Measurements from ENCODE around the gene SNTG2. TPM values are rescaled to one million over a fixed set of nuclear protein-coding genes. Genes with fewer than 3 reads are reported as not detected.

The SNTG2 gene
- total RNA-seq, 1 donor from 2014 or later: 7.7 TPM

GRCh38 chr2:1068822-1069221 is 118.2 kb downstream of the SNTG2 start:
- no peak for TF ChIP-seq CTCF (IDR thresholded peaks at IDR 0.05; ENCODE audit: partially characterized antibody, unreplicated experiment)
- H3K4me1 Mint-ChIP-seq (ENCODE audit: low read depth, unreplicated experiment): peaks cover 12% of the 10 kb centered on the region

GRCh38 chr2:1069847-1070246 is 119.2 kb downstream of the SNTG2 start:
- H3K4me3 Mint-ChIP-seq (ENCODE audit: unreplicated experiment): no peak overlapping the region
- no peaks in the 10 kb centered on the region for H3K9me3 Mint-ChIP-seq (ENCODE audit: unreplicated experiment)
- no peaks in the 10 kb centered on the region for H3K27me3 Mint-ChIP-seq (ENCODE audit: unreplicated experiment)
- H3K4me1 Mint-ChIP-seq (ENCODE audit: low read depth, unreplicated experiment): peaks cover 13% of the 10 kb centered on the region
- peak overlapping the region; percentile 28 for H3K27ac Mint-ChIP-seq (ENCODE audit: unreplicated experiment)
- no peak for TF ChIP-seq CTCF (IDR thresholded peaks at IDR 0.05; ENCODE audit: partially characterized antibody, unreplicated experiment)
- DNase-seq: peak; percentile 18
- peaks cover 4% of the 10 kb centered on the region for H3K36me3 Mint-ChIP-seq (ENCODE audit: unreplicated experiment)

More at GRCh38 chr2:1068822-1069221, 118.2 kb downstream of the SNTG2 start:
- no peaks in the 10 kb centered on the region for H3K9me3 Mint-ChIP-seq (ENCODE audit: unreplicated experiment)
- H3K27ac Mint-ChIP-seq (ENCODE audit: unreplicated experiment): no peak overlapping the region
- H3K36me3 Mint-ChIP-seq (ENCODE audit: unreplicated experiment): peaks cover 4% of the 10 kb centered on the region
- H3K4me3 Mint-ChIP-seq (ENCODE audit: unreplicated experiment): no peak overlapping the region
- no peak for DNase-seq
- no peaks in the 10 kb centered on the region for H3K27me3 Mint-ChIP-seq (ENCODE audit: unreplicated experiment)

- no peak for DNase-seq
- Mint-ChIP-seq H3K36me3 (ENCODE audit: unreplicated experiment) (peaks cover 4% of the 10 kb centered on the region), H3K27me3 (ENCODE audit: unreplicated experiment) (no peaks in the 10 kb centered on the region), H3K4me1 (ENCODE audit: low read depth, unreplicated experiment) (peaks cover 13% of the 10 kb centered on the region), H3K9me3 (ENCODE audit: unreplicated experiment) (no peaks in the 10 kb centered on the region), H3K27ac (ENCODE audit: unreplicated experiment) (no peak overlapping the region), H3K4me3 (ENCODE audit: unreplicated experiment) (no peak overlapping the region)
- TF ChIP-seq CTCF (IDR thresholded peaks at IDR 0.05; ENCODE audit: partially characterized antibody, unreplicated experiment): no peak
Measured at GRCh38 chr2:1070601-1071000, 120.0 kb downstream of the SNTG2 start.

GRCh38 chr2:1071650-1072049 is 121.0 kb downstream of the SNTG2 start:
- Mint-ChIP-seq H3K4me3 (ENCODE audit: unreplicated experiment) (no peak overlapping the region), H3K4me1 (ENCODE audit: low read depth, unreplicated experiment) (peaks cover 19% of the 10 kb centered on the region), H3K9me3 (ENCODE audit: unreplicated experiment) (no peaks in the 10 kb centered on the region), H3K27ac (ENCODE audit: unreplicated experiment) (no peak overlapping the region), H3K36me3 (ENCODE audit: unreplicated experiment) (peaks cover 4% of the 10 kb centered on the region), H3K27me3 (ENCODE audit: unreplicated experiment) (no peaks in the 10 kb centered on the region)
- no peak for DNase-seq
- TF ChIP-seq CTCF (IDR thresholded peaks at IDR 0.05; ENCODE audit: partially characterized antibody, unreplicated experiment): no peak

- H3K4me1 Mint-ChIP-seq (ENCODE audit: low read depth, unreplicated experiment): peaks cover 24% of the 10 kb centered on the region
- no peak for DNase-seq
- peaks cover 4% of the 10 kb centered on the region for H3K9me3 Mint-ChIP-seq (ENCODE audit: unreplicated experiment)
- peaks cover 3% of the 10 kb centered on the region for H3K27me3 Mint-ChIP-seq (ENCODE audit: unreplicated experiment)
- H3K36me3 Mint-ChIP-seq (ENCODE audit: unreplicated experiment): peaks cover 4% of the 10 kb centered on the region
- no peak for TF ChIP-seq CTCF (IDR thresholded peaks at IDR 0.05; ENCODE audit: partially characterized antibody, unreplicated experiment)
- H3K27ac Mint-ChIP-seq (ENCODE audit: unreplicated experiment): no peak overlapping the region
- H3K4me3 Mint-ChIP-seq (ENCODE audit: unreplicated experiment): no peak overlapping the region
Measured at GRCh38 chr2:1072250-1072649, 121.6 kb downstream of the SNTG2 start.

Data from glutamatergic neuron (in vitro differentiated cells).